PC-3 (cell line): ENCODE measurements around the gene KRTAP12-2.

ENCODE experiments used
- CTCF ChIP-seq: fragments of 300-600 bp; sonication (generic); conservative IDR thresholded peaks from 2 replicates; pipeline ENCODE4 v1.5.1; 2017; ENCODE audit warnings: antibody characterized with exemption, low read depth, mild to moderate bottlenecking, low read length
- EZH2 ChIP-seq: fragments of 300-600 bp; sonication (generic); IDR thresholded peaks from one replicate; pipeline ENCODE4 v1.6.1; 2017; ENCODE audit warnings: antibody characterized with exemption, mild to moderate bottlenecking, low read length; ENCODE audit not compliant: unreplicated experiment

- TF ChIP-seq CTCF (no peak), EZH2 (no peak)
These were observed 25.0 kb upstream of the KRTAP12-2 start for GRCh38 chr21:44691686-44692085.
